Left lung (tissue), 10 donors: ENCODE measurements around the gene GATA2. TPM values are rescaled to one million over a fixed set of nuclear protein-coding genes. Genes with fewer than 3 reads are reported as not detected.

ENCODE experiments used
- ATAC-seq: fragments of 200-7000 bp; cut with Tn5 transposase; one replicate; pipeline ENCODE4 v1.9.1; 2020; ENCODE audit warnings: moderate library complexity
- DNase-seq, 4 donors: peaks; one replicate each; pipeline ENCODE4 v3.0.0-alpha.2; 2013 to 2020
- H3K27ac ChIP-seq, 2 donors: fragments of 200-600 bp; sonication (generic) in 1 of 2; one replicate each; pipeline versions ENCODE4 v1.5.0 to v1.8.0; 2020 to 2021
- H3K27me3 ChIP-seq, 2 donors: fragments of 200-600 bp; sonication (generic) in 1 of 2; one replicate each; pipeline versions ENCODE4 v1.5.0 to v1.8.0; 2020 to 2021
- H3K36me3 ChIP-seq, 2 donors: fragments of 200-600 bp; sonication (generic) in 1 of 2; one replicate each; pipeline versions ENCODE4 v1.5.0 to v1.8.0; 2020 to 2021
- H3K4me1 ChIP-seq, 2 donors: fragments of 200-600 bp; one replicate each; pipeline ENCODE4 v1.8.0; 2021
- H3K4me3 ChIP-seq, 2 donors: fragments of 200-600 bp; sonication (generic) in 1 of 2; one replicate each; pipeline versions ENCODE4 v1.5.0 to v1.8.0; 2020 to 2021; ENCODE audit warnings: mild to moderate bottlenecking in 1 of 2
- H3K9me3 ChIP-seq, 2 donors: fragments of 200-600 bp; sonication (generic) in 1 of 2; one replicate each; pipeline versions ENCODE4 v1.5.0 to v1.8.0; 2020 to 2021
- intact Hi-C, 2 donors: fragments of 100-400 bp; cut with DNase I; formaldehyde crosslinking; loops; one replicate each; pipeline versions ENCODE4 v1.11.2 to v1.14.2; 2022
- polyA plus RNA-seq, 6 donors: library from polyadenylated mRNA; unstranded; fragments of 120-200 nt; gene quantifications; one replicate each; pipeline ENCODE4 v1.2.1, GENCODE V29; 2013; ENCODE audit not compliant: insufficient read length in 6 of 6
- total RNA-seq, 2 donors: library from RNA; stranded (reverse); fragmentation: NEBNext Ultra II Directional; extraction: Animal tissue kit (Norgen Biotek cat#: 25700); gene quantifications; one replicate each; pipeline ENCODE4 v1.2.1, GENCODE V29; 2021
- TF ChIP-seq, protein P1 (sequence below), 2 donors: fragments of 200-600 bp; sonication (generic) in 1 of 2; IDR thresholded peaks; one replicate each; pipeline versions ENCODE4 v1.5.0 to v1.8.0; 2021; ENCODE audit warnings: antibody characterized with exemption in 2 of 2
- donor health status: DM: no; HTN: yes; CAD: no.
- donor health status: DM: no; HTN: no; CAD: no.

The GATA2 gene
- total and polyA plus RNA-seq, 8 donors = 9.2 to 43.0 (median 15.1) TPM

DNA sequence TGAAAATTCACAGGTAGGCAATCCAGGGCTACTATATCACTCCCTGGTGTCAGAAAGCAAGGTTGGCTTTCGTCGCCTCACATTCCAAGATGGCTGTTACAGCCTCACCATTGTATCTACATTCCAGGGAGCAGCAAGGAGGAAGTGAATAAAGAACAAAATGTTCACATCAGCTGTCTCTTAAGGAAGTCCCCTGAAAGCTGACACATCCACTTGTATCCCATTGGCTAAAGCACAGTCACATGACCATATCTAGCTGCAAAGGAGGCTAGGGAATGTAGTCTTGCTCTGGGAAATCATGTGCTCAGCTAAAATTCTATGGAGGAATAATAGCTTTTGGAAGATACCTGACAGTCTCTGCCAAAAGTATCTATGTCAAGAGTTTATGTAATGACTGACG is 12.8 kb upstream of the GATA2 start:
- Histone ChIP-seq H3K4me1 (no peaks in the 10 kb centered on the region), H3K4me3 (no peak overlapping the region), H3K9me3 (peaks cover 0 to 4% of the 10 kb centered on the region in 2 donors), H3K27me3 (peaks cover 0 to 9% of the 10 kb centered on the region in 2 donors), H3K27ac (no peak overlapping the region), H3K36me3 (no peaks in the 10 kb centered on the region)
- TF ChIP-seq, protein P1, sequence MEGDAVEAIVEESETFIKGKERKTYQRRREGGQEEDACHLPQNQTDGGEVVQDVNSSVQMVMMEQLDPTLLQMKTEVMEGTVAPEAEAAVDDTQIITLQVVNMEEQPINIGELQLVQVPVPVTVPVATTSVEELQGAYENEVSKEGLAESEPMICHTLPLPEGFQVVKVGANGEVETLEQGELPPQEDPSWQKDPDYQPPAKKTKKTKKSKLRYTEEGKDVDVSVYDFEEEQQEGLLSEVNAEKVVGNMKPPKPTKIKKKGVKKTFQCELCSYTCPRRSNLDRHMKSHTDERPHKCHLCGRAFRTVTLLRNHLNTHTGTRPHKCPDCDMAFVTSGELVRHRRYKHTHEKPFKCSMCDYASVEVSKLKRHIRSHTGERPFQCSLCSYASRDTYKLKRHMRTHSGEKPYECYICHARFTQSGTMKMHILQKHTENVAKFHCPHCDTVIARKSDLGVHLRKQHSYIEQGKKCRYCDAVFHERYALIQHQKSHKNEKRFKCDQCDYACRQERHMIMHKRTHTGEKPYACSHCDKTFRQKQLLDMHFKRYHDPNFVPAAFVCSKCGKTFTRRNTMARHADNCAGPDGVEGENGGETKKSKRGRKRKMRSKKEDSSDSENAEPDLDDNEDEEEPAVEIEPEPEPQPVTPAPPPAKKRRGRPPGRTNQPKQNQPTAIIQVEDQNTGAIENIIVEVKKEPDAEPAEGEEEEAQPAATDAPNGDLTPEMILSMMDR (IDR thresholded peaks at IDR 0.05) = no peak
- intact Hi-C loops = no loop called here
- ATAC-seq (no peak), DNase-seq (no peak)

DNA sequence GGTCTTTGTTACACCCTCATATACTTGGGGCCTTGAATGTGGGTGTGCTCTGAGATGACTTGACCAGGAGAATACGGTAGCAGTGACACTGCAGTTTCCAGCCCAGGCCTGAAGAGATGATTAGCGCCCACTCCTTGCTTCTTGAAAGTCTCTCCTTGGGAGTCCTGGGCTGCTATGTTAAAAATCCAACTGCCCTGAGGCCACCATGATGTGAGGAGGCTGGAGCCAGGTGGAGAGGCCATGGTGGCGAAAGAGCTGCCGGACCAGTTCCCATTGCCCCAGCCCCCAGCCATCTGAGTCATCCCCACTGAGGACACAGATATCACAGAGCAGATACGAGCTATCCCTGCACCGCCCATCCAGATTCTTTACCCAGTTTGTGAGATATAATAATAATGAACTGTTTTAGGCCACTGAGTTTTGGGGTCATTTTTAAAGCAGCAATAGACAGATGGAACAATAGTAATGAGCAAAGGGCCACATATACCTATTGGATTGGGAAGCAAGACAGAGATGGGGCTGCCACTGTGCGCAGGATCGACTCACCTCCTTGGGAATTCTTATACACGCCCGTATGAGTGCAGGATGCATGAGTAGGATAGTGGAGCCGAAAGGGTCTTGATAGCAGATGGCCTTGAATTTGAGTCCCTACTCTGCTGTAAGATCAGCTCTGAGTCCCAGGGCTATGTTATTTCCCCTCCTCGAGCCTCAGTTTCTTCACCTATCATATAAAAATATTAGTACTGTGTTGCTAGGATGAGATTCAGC is 12.1 kb upstream of the GATA2 start:
- intact Hi-C loops = no loop called here
- no peaks in the 10 kb centered on the region for H3K4me1 ChIP-seq
- DNase-seq = no peak
- no peaks in the 10 kb centered on the region for H3K36me3 ChIP-seq
- TF ChIP-seq, protein P1 (IDR thresholded peaks at IDR 0.05) = no peak
- peaks cover 0 to 14% of the 10 kb centered on the region in 2 donors for H3K27me3 ChIP-seq
- H3K27ac ChIP-seq = no peak overlapping the region
- H3K9me3 ChIP-seq = peaks cover 0 to 4% of the 10 kb centered on the region in 2 donors
- ATAC-seq = no peak
- H3K4me3 ChIP-seq = no peak overlapping the region

DNA sequence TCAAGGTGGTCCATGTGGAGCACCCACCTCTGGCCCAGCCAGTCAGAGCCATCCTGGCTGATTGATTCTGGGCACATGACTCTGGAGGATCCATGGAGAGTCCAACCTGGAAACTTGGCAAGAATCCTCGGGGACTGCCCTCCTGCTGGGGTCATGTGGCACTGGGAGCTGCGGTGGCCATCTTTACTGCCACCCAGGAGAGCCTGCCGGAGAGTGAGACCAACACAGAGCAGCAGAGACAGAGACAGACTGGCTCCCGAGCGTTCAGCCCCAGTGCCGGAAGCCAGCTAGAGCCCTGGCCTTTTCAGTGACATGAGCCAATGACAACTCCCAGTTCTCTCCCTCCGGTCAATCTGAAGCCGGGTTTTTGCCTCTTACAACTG is 11.5 kb upstream of the GATA2 start:
- TF ChIP-seq, protein P1 (IDR thresholded peaks at IDR 0.05) = no peak
- Histone ChIP-seq H3K4me1 (no peaks in the 10 kb centered on the region), H3K4me3 (no peak overlapping the region), H3K9me3 (peaks cover 0 to 4% of the 10 kb centered on the region in 2 donors), H3K27me3 (peaks cover 0 to 21% of the 10 kb centered on the region in 2 donors), H3K27ac (no peak overlapping the region), H3K36me3 (no peaks in the 10 kb centered on the region)
- no peak for DNase-seq
- intact Hi-C loops = no loop called here
- ATAC-seq = no peak

DNA sequence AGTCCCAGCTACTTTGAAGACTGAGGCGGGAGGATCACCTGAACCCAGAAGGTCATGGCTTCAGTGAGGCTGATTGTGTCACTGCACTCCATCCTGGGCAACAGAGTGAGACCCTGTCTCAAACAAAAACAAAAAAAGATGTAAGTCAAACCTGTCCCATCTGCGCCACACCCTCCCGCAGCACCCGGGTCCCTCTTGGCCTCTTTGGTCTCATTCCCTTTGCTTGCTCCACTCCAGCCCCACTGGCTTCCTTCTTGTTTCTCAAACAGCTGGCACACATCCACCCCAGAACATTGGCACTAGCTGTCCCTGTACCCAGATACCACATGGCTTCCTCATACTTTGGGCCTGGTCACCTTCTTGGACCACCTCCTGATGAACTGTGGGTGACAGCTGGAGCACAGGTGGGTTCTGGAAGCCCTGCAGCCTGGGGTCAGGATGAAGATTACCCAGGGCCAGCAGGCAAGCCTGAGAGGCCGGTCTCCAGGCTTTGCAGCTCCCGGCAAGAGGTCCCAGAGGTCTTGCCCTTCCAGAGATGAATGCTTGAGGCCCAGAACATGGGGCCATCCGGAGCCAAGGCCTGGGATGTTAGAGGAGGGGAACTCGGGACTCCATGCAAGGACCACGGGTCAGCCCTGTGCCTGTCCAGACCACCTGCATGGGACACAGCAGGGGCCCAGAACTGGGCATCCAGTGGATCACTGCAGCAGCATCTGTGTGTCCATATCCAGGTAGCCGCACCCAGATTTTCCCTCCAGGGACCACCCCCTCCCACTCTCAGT is 10.9 kb upstream of the GATA2 start:
- no peak overlapping the region for H3K27ac ChIP-seq
- H3K9me3 ChIP-seq = peaks cover 0 to 4% of the 10 kb centered on the region in 2 donors
- DNase-seq (no peak), ATAC-seq (no peak)
- H3K4me1 ChIP-seq = no peaks in the 10 kb centered on the region
- no peaks in the 10 kb centered on the region for H3K36me3 ChIP-seq
- no peak overlapping the region for H3K4me3 ChIP-seq
- peaks cover 0 to 26% of the 10 kb centered on the region in 2 donors for H3K27me3 ChIP-seq
- intact Hi-C loops = no loop called here
- TF ChIP-seq, protein P1 (IDR thresholded peaks at IDR 0.05) = no peak

DNA sequence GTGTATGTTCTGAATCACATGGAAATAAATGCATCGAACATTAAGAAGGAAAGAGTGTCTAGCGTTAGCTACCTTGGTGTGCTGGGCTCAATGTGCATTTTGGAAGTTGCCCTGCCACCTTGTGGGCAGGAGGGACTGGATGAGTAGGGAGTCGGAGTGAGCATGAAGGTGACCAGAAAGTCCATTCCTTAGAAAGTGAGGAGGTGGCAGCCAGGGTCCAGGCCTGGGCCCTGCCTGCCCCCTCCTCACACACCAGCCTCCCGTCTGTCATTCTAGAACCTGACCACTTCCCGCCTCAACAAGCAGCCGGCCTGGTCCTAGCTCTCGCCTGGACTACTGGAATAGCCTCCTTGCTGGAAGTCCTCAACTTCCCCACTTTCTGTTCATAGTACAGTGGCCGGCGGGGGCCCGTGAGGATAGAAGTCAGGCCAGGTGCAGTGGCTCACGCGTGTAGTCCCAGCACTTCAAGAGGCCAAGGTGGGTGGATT is 10.2 kb upstream of the GATA2 start:
- peaks cover 0 to 2% of the 10 kb centered on the region in 2 donors for H3K4me1 ChIP-seq
- ATAC-seq = no peak
- DNase-seq = no peak
- no peaks in the 10 kb centered on the region for H3K36me3 ChIP-seq
- H3K4me3 ChIP-seq = no peak overlapping the region
- H3K27ac ChIP-seq = no peak overlapping the region
- H3K9me3 ChIP-seq = peaks cover 0 to 4% of the 10 kb centered on the region in 2 donors
- TF ChIP-seq, protein P1 (IDR thresholded peaks at IDR 0.05) = no peak
- intact Hi-C loops = no loop called here
- peaks cover 0 to 34% of the 10 kb centered on the region in 2 donors for H3K27me3 ChIP-seq
